GM12875 (cell line): Measurements from ENCODE around the gene ZC3H7A.
"Not testable (repeated sequence)": the region's sequence is repeated elsewhere in the genome, so short reads cannot be mapped to it uniquely, and the experiment has no call there.

Source experiments
- H3K4me3 ChIP-seq: one replicate; pipeline ENCODE4 v1.5.1; 2011; ENCODE audit warnings: low read depth, low read length, control low read depth
- CTCF ChIP-seq: IDR thresholded peaks from 2 replicates; pipeline ENCODE4 v1.5.1; 2011; ENCODE audit warnings: low read depth, mild to moderate bottlenecking, control low read depth, inconsistent platforms, low read length, moderate library complexity, borderline replicate concordance; ENCODE audit not compliant: insufficient read depth

Gene ZC3H7A

GRCh38 chr16:11816123-11816522 lies 19.1 kb upstream of the ZC3H7A start:
- no peak for TF ChIP-seq CTCF

GRCh38 chr16:11814800-11815199 lies 17.7 kb upstream of the ZC3H7A start:
- H3K4me3 ChIP-seq, result not testable (repeated sequence)

More at GRCh38 chr16:11816123-11816522, 19.1 kb upstream of the ZC3H7A start:
- H3K4me3 ChIP-seq, result no peak overlapping the region

DNA sequence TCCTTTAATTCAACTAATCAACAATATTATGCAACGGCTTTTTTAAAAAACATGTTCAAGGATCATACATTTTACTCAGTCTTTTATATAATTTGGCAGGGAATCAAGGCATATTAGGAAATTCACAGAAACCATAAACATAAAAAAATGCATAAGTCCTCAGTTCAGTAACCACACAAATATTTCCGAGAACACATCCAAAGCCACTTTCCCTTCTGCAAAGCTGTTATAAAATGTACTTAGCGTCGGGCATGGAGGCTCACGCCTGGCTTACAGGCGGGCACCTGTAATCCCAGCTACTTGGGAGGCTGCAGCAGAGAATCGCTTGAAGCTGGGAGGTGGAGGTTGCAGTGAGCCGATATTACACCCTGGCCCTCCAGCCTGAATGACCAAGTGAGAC lies 9.7 kb upstream of the ZC3H7A start:
- no peak overlapping the region for H3K4me3 ChIP-seq
- no peak for TF ChIP-seq CTCF

DNA sequence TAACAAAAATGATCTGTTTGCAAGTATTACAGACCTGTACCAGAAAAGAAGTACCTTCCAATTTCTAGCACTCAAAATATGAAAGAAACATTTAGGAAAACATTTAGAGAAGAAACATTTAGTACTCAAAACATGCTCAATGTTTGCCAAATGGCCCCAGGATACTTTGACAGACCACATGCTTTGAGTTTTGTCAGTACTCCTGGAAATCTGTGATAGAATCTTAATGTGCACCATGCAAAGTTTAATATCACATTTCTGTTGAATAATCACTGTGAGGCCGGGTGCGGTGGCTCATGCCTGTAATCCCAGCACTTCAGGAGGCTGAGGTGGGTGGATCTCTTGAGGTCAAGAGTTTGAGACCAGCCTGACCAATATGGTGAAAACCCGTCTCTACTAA lies 8.5 kb upstream of the ZC3H7A start:
- no peak overlapping the region for H3K4me3 ChIP-seq
- no peak for TF ChIP-seq CTCF

GRCh38 chr16:11801481-11802021 lies 4.5 kb upstream of the ZC3H7A start:
- TF ChIP-seq CTCF, result no peak
- H3K4me3 ChIP-seq, result no peak overlapping the region

DNA sequence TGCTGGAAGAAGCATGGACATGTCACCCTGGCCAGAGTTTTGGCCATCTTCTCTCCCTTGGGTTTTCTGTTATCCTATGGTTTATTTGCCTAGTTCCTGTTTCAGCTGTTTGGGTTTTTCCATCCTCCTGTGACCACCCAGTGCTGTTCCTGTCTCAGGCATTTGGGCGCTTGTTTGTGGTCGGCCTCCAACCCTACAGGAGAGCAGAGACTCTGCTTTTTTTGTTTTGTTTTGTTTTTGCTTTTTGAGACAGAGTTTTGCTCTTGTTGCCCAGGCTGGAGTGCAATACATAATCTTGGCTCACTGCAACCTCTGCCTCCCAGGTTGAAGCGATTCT lies 3.3 kb upstream of the ZC3H7A start:
- TF ChIP-seq CTCF, result no peak

GRCh38 chr16:11799509-11800381 lies 2.7 kb upstream of the ZC3H7A start:
- no peak overlapping the region for H3K4me3 ChIP-seq
- no peak for TF ChIP-seq CTCF

More for the DNA sequence above, 3.3 kb upstream of the ZC3H7A start:
- H3K4me3 ChIP-seq, result no peak overlapping the region

GRCh38 chr16:11799017-11799381 lies 1.9 kb upstream of the ZC3H7A start:
- H3K4me3 ChIP-seq, result no peak overlapping the region

More at GRCh38 chr16:11799017-11799381, 1.9 kb upstream of the ZC3H7A start:
- TF ChIP-seq CTCF, result no peak
